ENCODE results near the gene THOC2.

DNA sequence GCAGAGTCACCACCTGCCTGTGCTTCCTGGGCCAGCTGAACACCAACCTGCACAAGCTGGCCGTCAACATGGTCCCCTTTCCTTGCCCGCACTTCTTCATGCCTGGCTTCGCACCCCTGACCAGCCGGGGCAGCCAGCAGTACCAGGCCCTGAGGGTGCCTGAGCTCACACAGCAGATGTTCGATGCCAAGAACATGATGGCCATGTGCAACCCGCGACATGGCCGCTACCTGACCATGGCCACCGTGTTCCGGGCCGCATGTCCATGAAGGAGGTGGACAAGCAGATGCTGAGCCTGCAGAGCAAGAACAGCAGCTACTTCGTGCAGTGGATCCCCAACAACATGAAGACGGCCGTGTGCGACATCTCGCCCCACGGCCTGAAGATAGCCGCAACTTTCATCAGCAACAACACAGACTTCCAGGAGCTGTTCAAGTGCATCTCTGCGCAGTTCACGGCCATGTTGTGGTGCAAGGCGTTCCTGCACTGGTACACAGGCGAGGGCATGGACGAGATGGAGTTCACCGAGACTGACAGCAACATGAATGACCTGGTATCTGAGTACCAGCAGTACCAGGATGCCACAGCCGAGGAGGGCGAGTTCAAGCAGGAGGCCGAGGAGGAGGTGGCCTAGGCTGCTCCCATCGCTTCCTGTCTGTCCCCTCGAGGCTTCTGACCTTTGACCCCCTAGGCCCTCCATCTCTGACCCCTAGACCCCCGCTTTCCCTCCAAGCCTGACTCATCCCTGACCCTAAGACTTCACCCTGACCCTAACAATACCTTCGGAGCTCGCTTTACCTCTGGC is 170.3 kb downstream of the THOC2 start:
- TF ChIP-seq, protein P1, sequence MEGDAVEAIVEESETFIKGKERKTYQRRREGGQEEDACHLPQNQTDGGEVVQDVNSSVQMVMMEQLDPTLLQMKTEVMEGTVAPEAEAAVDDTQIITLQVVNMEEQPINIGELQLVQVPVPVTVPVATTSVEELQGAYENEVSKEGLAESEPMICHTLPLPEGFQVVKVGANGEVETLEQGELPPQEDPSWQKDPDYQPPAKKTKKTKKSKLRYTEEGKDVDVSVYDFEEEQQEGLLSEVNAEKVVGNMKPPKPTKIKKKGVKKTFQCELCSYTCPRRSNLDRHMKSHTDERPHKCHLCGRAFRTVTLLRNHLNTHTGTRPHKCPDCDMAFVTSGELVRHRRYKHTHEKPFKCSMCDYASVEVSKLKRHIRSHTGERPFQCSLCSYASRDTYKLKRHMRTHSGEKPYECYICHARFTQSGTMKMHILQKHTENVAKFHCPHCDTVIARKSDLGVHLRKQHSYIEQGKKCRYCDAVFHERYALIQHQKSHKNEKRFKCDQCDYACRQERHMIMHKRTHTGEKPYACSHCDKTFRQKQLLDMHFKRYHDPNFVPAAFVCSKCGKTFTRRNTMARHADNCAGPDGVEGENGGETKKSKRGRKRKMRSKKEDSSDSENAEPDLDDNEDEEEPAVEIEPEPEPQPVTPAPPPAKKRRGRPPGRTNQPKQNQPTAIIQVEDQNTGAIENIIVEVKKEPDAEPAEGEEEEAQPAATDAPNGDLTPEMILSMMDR (IDR thresholded peaks at IDR 0.05) = no peak
- TF ChIP-seq POLR2A (IDR thresholded peaks at IDR 0.05) = no peak

All from adrenal gland (tissue), 5 donors.